DND-41 (cell line): ENCODE results near the gene PLEKHB1.
"Not testable (repeated sequence)": the region's sequence is repeated elsewhere in the genome, so short reads cannot be mapped to it uniquely, and the experiment has no call there.

Experiments
- ATAC-seq: fragments of 200-7000 bp; cut with Tn5 transposase; 3 replicates; pipeline ENCODE4 v1.9.1; 2021; ENCODE audit warnings: low read depth; ENCODE audit not compliant: insufficient read depth
- DNase-seq: peaks from one replicate; pipeline ENCODE4 v3.0.0-alpha.2; 2020
- H2AFZ ChIP-seq: 2 replicates; pipeline ENCODE4 v1.6.0; 2012; ENCODE audit warnings: low read depth, low read length
- H3K27ac ChIP-seq: 2 replicates; pipeline ENCODE4 v1.5.1; 2012; ENCODE audit warnings: low read length, inconsistent platforms
- H3K27me3 ChIP-seq: fragments of 200-600 bp; sonication (generic); 2 replicates; pipeline ENCODE4 v1.6.0; 2012; ENCODE audit warnings: low read length, mild to moderate bottlenecking, inconsistent platforms; ENCODE audit not compliant: insufficient read depth, poor library complexity
- H3K36me3 ChIP-seq: 2 replicates; pipeline ENCODE4 v1.5.1; 2012; ENCODE audit warnings: low read length, inconsistent platforms; ENCODE audit not compliant: insufficient read depth
- H3K4me1 ChIP-seq: 2 replicates; pipeline ENCODE4 v1.5.1; 2012; ENCODE audit warnings: mild to moderate bottlenecking, low read length; ENCODE audit not compliant: insufficient read depth
- H3K4me2 ChIP-seq: 2 replicates; pipeline ENCODE4 v1.6.0; 2012; ENCODE audit warnings: mild to moderate bottlenecking, moderate library complexity, low read length, inconsistent platforms; ENCODE audit not compliant: insufficient read depth
- H3K4me3 ChIP-seq, 2 experiments: fragments of 200-600 bp in 1 of 2; shearing (Covaris generic) in 1 of 2; 2 replicates each; pipeline ENCODE4 v1.5.1; 2012 to 2016; ENCODE audit warnings: inconsistent platforms in 2 of 2, low read length in 2 of 2, mild to moderate bottlenecking in 2 of 2, low read depth in 1 of 2, moderate library complexity in 1 of 2
- H3K79me2 ChIP-seq: 2 replicates; pipeline ENCODE4 v1.6.0; 2012; ENCODE audit warnings: low read length, inconsistent platforms; ENCODE audit not compliant: insufficient read depth
- H3K9ac ChIP-seq: 2 replicates; pipeline ENCODE4 v1.6.0; 2012; ENCODE audit warnings: low read depth, mild to moderate bottlenecking, inconsistent platforms, low read length, moderate library complexity
- H3K9me3 ChIP-seq: 2 replicates; pipeline ENCODE4 v1.5.1; 2012; ENCODE audit warnings: low read length, moderate library complexity, mild to moderate bottlenecking, inconsistent platforms; ENCODE audit not compliant: insufficient read depth, severe bottlenecking
- H4K20me1 ChIP-seq: 2 replicates; pipeline ENCODE4 v1.6.0; 2012; ENCODE audit warnings: low read length; ENCODE audit not compliant: insufficient read depth
- CTCF ChIP-seq: IDR thresholded peaks from 2 replicates; pipeline ENCODE4 v1.5.1; 2012; ENCODE audit warnings: borderline replicate concordance, low read length, moderate library complexity, mild to moderate bottlenecking; ENCODE audit not compliant: poor library complexity, severe bottlenecking; ENCODE audit errors: extremely low read depth
- EZH2 ChIP-seq: IDR thresholded peaks from 3 replicates; pipeline ENCODE4 v1.6.1; 2012; ENCODE audit warnings: borderline replicate concordance, low read depth, mild to moderate bottlenecking, moderate library complexity, low read length, inconsistent platforms; ENCODE audit not compliant: severe bottlenecking

The PLEKHB1 gene

DNA sequence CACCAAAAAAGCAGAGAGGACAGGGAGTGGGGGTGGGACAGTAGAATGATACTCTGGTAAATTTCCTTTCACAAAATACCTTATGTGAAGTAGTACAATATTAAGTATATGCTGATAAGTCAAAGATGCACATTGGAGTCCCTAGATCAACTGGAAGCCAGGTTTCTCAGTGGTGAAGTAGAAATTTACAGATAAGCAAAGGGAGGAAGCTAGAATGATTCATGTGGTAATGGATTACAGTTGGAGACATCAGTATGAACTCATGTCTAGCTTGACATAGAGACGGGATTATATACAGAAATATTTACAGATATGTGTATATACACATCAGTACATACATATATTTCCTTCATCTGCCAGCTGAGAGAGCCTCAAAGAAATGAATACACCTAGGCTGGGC lies 21.5 kb downstream of the PLEKHB1 start:
- Histone ChIP-seq H3K36me3 (no peaks in the 10 kb centered on the region), H3K27ac (no peak overlapping the region), H2AFZ (no peak overlapping the region), H3K9me3 (no peaks in the 10 kb centered on the region), H4K20me1 (no peaks in the 10 kb centered on the region), H3K79me2 (no peaks in the 10 kb centered on the region), H3K4me2 (no peak overlapping the region), H3K4me3 (no peak overlapping the region), H3K4me1 (no peaks in the 10 kb centered on the region), H3K9ac (no peak overlapping the region), H3K27me3 (no peaks in the 10 kb centered on the region)
- ATAC-seq (no peak), DNase-seq (no peak)
- TF ChIP-seq CTCF: no peak
- no peak for TF ChIP-seq EZH2

DNA sequence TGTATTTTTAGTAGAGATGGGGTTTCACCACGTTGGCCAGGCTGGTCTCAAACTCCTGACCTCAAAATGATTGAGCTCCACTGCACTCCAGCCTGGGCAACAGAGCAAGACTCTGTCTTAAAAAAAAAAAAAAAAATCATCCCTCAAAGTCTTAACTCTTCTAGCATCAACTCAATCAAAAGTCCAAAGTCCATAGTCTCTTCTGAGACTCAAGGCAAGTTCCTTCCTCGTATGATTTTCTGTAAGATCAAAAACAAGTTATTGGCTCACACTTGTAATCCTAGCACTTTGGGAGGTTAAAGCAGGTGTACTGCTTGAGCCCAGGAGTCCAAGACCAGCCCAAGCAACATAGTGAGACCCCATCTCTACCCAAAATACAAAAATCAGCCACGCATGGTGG lies 24.4 kb downstream of the PLEKHB1 start:
- peaks cover 5% of the 10 kb centered on the region; the same call in 1 of the 2 replicates for H3K36me3 ChIP-seq
- DNase-seq (no peak), ATAC-seq (no peak)
- no peak overlapping the region for H3K9ac ChIP-seq
- no peaks in the 10 kb centered on the region for H3K27me3 ChIP-seq
- no peaks in the 10 kb centered on the region for H3K79me2 ChIP-seq
- H3K4me1 ChIP-seq: no peaks in the 10 kb centered on the region
- no peaks in the 10 kb centered on the region for H4K20me1 ChIP-seq
- no peak overlapping the region for H2AFZ ChIP-seq
- no peak overlapping the region for H3K4me3 ChIP-seq
- no peak overlapping the region for H3K4me2 ChIP-seq
- TF ChIP-seq EZH2 (no peak), CTCF (no peak)
- H3K9me3 ChIP-seq: no peaks in the 10 kb centered on the region
- H3K27ac ChIP-seq: no peak overlapping the region

DNA sequence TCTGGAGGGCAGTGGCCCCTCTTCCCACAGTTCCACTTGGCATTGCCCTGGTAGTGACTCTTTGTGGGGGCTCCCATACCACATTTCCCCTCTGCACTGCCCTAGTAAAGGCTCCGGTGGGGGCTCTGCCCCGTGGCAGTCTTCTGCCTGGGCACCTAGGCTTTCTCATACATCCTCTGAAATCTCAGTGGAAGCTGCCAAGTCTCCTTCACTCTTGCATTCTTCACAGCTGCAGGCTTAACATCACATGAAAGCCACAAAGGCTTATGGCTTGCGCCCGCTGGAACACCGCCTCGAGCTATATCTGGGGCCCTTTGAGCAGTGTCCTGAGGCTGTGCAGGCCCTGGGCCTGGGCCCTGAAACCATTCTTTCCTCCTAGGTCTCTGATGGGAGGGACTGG lies 25.3 kb downstream of the PLEKHB1 start:
- peak; percentile 44 for ATAC-seq
- TF ChIP-seq CTCF (no peak), EZH2 (no peak)

DNA sequence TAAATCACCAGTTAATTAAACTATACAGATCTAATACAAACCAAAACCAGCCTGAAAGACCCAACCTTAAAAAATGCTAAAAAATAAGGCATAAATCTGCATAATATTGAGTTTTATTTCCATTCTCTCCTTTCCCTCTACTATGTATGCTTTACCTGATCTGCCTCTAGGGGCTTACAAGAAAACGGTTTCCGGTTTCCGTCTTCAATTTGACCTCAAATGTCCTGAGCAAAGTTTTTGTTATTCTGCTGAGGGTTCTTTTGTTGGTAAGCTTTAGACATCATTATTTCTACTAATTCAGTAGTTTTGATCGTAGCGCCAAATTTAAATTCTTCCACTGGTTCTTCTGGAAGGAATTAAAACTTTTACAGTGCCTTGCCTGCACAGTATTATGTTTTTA lies 30.2 kb downstream of the PLEKHB1 start:
- not testable (repeated sequence) for H3K27me3 ChIP-seq, H4K20me1 ChIP-seq, H3K4me1 ChIP-seq, H3K27ac ChIP-seq, ATAC-seq, DNase-seq, H3K79me2 ChIP-seq, H3K9ac ChIP-seq, H2AFZ ChIP-seq, H3K4me3 ChIP-seq, H3K4me2 ChIP-seq, H3K9me3 ChIP-seq
- peaks cover 24% of the 10 kb centered on the region; the same call in 1 of the 2 replicates for H3K36me3 ChIP-seq

More for the DNA sequence above, 25.3 kb downstream of the PLEKHB1 start:
- peaks cover 5% of the 10 kb centered on the region; the same call in 1 of the 2 replicates for H3K36me3 ChIP-seq
- no peaks in the 10 kb centered on the region for H3K4me1 ChIP-seq
- H3K27ac ChIP-seq: no peak overlapping the region
- H2AFZ ChIP-seq: no peak overlapping the region
- no peak for DNase-seq
- H3K4me2 ChIP-seq: no peak overlapping the region
- H3K9me3 ChIP-seq: no peaks in the 10 kb centered on the region
- no peaks in the 10 kb centered on the region for H3K79me2 ChIP-seq
- H4K20me1 ChIP-seq: no peaks in the 10 kb centered on the region
- no peaks in the 10 kb centered on the region for H3K27me3 ChIP-seq
- no peak overlapping the region for H3K9ac ChIP-seq
- H3K4me3 ChIP-seq: no peak overlapping the region
